ENCODE data around the gene CNPPD1.

The CNPPD1 gene

DNA sequence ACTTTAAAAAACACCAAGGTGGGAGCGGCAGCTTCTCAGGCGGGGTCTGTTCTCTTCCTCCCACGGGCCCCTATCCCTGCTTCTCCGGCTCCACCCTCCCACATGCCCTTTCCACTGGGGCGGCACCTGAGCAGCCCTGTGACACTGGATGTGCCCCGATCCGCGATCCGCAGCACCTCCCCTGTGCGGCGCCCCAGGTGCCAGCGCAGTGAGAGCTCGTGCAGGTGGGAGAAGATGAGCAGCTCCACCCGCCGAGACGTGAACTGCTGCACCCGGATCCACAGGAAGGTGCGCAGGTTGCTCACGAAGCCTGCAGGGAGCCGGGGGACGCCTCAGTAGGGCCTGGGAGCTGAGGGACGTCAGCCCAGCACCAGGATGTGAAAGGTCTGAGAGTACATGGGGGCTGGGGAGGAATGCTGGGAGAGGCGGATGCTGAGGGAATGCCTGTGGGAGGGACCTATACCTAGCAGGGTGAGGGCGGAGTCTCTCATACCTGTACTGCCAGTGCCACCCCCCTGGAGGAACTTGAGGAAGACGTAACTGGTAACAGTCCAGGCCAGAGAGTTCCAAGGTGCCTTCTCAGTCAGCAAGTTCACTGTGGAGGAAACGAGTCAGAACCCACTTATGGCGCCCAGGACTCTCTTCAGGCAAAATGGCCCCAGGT lies 39.3 kb upstream of the CNPPD1 start:
- no peaks in the 10 kb centered on the region for H3K9me3 ChIP-seq (replicated peaks in 1 of 2; ENCODE audit: control insufficient read depth in 2 of 2, insufficient read depth in 1 of 2, low read depth in 1 of 2, low read length in 2 of 2)
- H3K14ac ChIP-seq (ENCODE audit: low read length): no peak overlapping the region
- no peaks in the 10 kb centered on the region for H3K27me3 ChIP-seq (ENCODE audit: control insufficient read depth in 3 of 3, insufficient read depth in 3 of 3, low read depth in 1 of 3, low read length in 3 of 3)
- no CpG with 5 or more reads among the region's 27 CpGs for WGBS, 2 donors (ENCODE audit: extremely low coverage in 2 of 2, insufficient read length in 2 of 2, insufficient replicate concordance in 1 of 2)
- H3K4me1 ChIP-seq (ENCODE audit: control insufficient read depth in 2 of 2, insufficient read depth in 1 of 2, low read depth in 1 of 2, low read length in 2 of 2): peaks cover 7 to 12% of the 10 kb centered on the region in 2 donors
- H2AFZ ChIP-seq (ENCODE audit: low read length): no peak overlapping the region
- H3K79me1 ChIP-seq (ENCODE audit: low read depth, low read length): no peaks in the 10 kb centered on the region
- peak overlapping the region; percentile 81 for H3K18ac ChIP-seq (ENCODE audit: low read length)
- H3K36me3 ChIP-seq (replicated peaks in 1 of 2; ENCODE audit: control insufficient read depth in 2 of 2, insufficient read depth in 2 of 2, low read length in 2 of 2): peaks cover 41 to 68% of the 10 kb centered on the region in 2 donors
- H2BK12ac ChIP-seq (ENCODE audit: low read length): no peak overlapping the region
- no peak for DNase-seq (ENCODE audit: low spot score)
- no peak overlapping the region for H3K4me3 ChIP-seq (ENCODE audit: low read length in 2 of 2)
- H3K4ac ChIP-seq (ENCODE audit: low read length): no peak overlapping the region
- no peak overlapping the region for H4K91ac ChIP-seq (ENCODE audit: low read depth, low read length, poor library complexity)
- no peak overlapping the region for H2AK5ac ChIP-seq (ENCODE audit: low read depth, low read length)
- no peak overlapping the region for H2BK120ac ChIP-seq (ENCODE audit: low read depth, low read length)
- no peak overlapping the region for H2BK15ac ChIP-seq (ENCODE audit: low read length)
- peak overlapping the region; percentile 49 for H3K23ac ChIP-seq (ENCODE audit: low read depth, low read length, poor library complexity)
- H3K9ac ChIP-seq (ENCODE audit: low read depth, low read length, poor library complexity): peak overlapping the region; percentile 68
- H4K8ac ChIP-seq (ENCODE audit: low read depth, low read length): no peak overlapping the region
- no peak overlapping the region for H3K4me2 ChIP-seq (ENCODE audit: insufficient read depth, low read length, poor library complexity, severe bottlenecking)
- H3K27ac ChIP-seq (replicated peaks; ENCODE audit: low read length): no peak overlapping the region
- peak overlapping the region; percentile 72 for H2BK5ac ChIP-seq (ENCODE audit: low read length)

DNA sequence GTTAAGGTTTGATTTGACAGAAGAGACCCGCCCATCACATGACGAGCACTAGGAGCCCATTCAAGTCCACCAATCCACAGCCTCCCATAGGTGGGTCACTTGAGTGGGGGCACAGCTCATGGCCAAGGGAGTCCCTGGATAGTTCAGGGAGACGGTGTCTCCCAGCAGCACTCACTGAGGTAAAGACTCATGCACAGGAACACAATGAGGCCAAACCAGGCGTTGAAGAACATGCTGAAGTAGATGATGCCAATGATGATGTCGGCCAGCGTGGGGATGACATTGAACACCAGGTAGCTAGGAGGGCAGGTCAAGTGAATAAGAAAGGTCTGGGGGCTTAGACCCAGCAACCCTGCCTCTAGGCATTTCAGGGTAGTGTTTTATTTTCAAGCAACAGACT lies 38.1 kb upstream of the CNPPD1 start:
- Histone ChIP-seq H2AK5ac (ENCODE audit: low read depth, low read length) (no peak overlapping the region), H3K27me3 (ENCODE audit: control insufficient read depth in 3 of 3, insufficient read depth in 3 of 3, low read depth in 1 of 3, low read length in 3 of 3) (no peaks in the 10 kb centered on the region), H3K4ac (ENCODE audit: low read length) (no peak overlapping the region), H2BK12ac (ENCODE audit: low read length) (no peak overlapping the region), H3K14ac (ENCODE audit: low read length) (no peak overlapping the region), H2BK15ac (ENCODE audit: low read length) (no peak overlapping the region), H3K9ac (ENCODE audit: low read depth, low read length, poor library complexity) (no peak overlapping the region), H3K4me2 (ENCODE audit: insufficient read depth, low read length, poor library complexity, severe bottlenecking) (no peak overlapping the region), H4K8ac (ENCODE audit: low read depth, low read length) (no peak overlapping the region), H4K91ac (ENCODE audit: low read depth, low read length, poor library complexity) (no peak overlapping the region), H3K36me3 (replicated peaks in 1 of 2; ENCODE audit: control insufficient read depth in 2 of 2, insufficient read depth in 2 of 2, low read length in 2 of 2) (peaks cover 40 to 68% of the 10 kb centered on the region in 2 donors), H3K27ac (replicated peaks; ENCODE audit: low read length) (no peak overlapping the region), H3K4me3 (ENCODE audit: low read length in 2 of 2) (no peak overlapping the region), H3K9me3 (replicated peaks in 1 of 2; ENCODE audit: control insufficient read depth in 2 of 2, insufficient read depth in 1 of 2, low read depth in 1 of 2, low read length in 2 of 2) (no peaks in the 10 kb centered on the region), H2BK5ac (ENCODE audit: low read length) (no peak overlapping the region), H3K23ac (ENCODE audit: low read depth, low read length, poor library complexity) (no peak overlapping the region), H2AFZ (ENCODE audit: low read length) (no peak overlapping the region), H3K79me1 (ENCODE audit: low read depth, low read length) (no peaks in the 10 kb centered on the region), H2BK120ac (ENCODE audit: low read depth, low read length) (no peak overlapping the region), H3K4me1 (ENCODE audit: control insufficient read depth in 2 of 2, insufficient read depth in 1 of 2, low read depth in 1 of 2, low read length in 2 of 2) (peaks cover 7 to 11% of the 10 kb centered on the region in 2 donors), H3K18ac (ENCODE audit: low read length) (no peak overlapping the region)
- no CpG with 5 or more reads among the region's 6 CpGs for WGBS, 2 donors (ENCODE audit: extremely low coverage in 2 of 2, insufficient read length in 2 of 2, insufficient replicate concordance in 1 of 2)
- no peak for DNase-seq (ENCODE audit: low spot score)

DNA sequence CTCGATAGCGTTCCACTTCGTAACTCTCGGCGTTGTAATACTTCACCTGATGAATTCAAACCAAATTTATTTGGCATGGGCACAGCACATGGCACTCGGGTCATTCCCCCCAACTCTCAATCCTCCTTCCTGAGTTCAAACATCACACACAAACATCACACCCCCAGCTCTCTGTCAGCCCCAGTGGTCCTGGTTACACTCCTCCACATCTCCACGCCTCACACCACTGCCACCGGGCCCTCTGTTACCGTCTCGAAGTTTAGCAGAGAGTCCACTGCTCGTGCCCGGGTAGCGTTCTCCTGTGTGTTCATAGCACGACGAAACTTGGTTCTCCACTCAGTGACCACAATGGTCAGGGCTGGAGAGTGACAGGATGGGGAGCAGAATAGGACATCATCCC lies 37.4 kb upstream of the CNPPD1 start:
- no peak overlapping the region for H3K4me2 ChIP-seq (ENCODE audit: insufficient read depth, low read length, poor library complexity, severe bottlenecking)
- no peaks in the 10 kb centered on the region for H3K79me1 ChIP-seq (ENCODE audit: low read depth, low read length)
- H3K27ac ChIP-seq (replicated peaks; ENCODE audit: low read length): no peak overlapping the region
- no peak overlapping the region for H4K8ac ChIP-seq (ENCODE audit: low read depth, low read length)
- H3K9me3 ChIP-seq (replicated peaks in 1 of 2; ENCODE audit: control insufficient read depth in 2 of 2, insufficient read depth in 1 of 2, low read depth in 1 of 2, low read length in 2 of 2): no peaks in the 10 kb centered on the region
- H3K14ac ChIP-seq (ENCODE audit: low read length): no peak overlapping the region
- H2BK5ac ChIP-seq (ENCODE audit: low read length): no peak overlapping the region
- no peak overlapping the region for H2BK12ac ChIP-seq (ENCODE audit: low read length)
- H3K18ac ChIP-seq (ENCODE audit: low read length): no peak overlapping the region
- no peak overlapping the region for H2AFZ ChIP-seq (ENCODE audit: low read length)
- no CpG with 5 or more reads among the region's 15 CpGs for WGBS, 2 donors (ENCODE audit: extremely low coverage in 2 of 2, insufficient read length in 2 of 2, insufficient replicate concordance in 1 of 2)
- no peaks in the 10 kb centered on the region for H3K27me3 ChIP-seq (ENCODE audit: control insufficient read depth in 3 of 3, insufficient read depth in 3 of 3, low read depth in 1 of 3, low read length in 3 of 3)
- no peak overlapping the region for H3K9ac ChIP-seq (ENCODE audit: low read depth, low read length, poor library complexity)
- H3K4me1 ChIP-seq (ENCODE audit: control insufficient read depth in 2 of 2, insufficient read depth in 1 of 2, low read depth in 1 of 2, low read length in 2 of 2): peaks cover 4 to 6% of the 10 kb centered on the region in 2 donors
- no peak overlapping the region for H2AK5ac ChIP-seq (ENCODE audit: low read depth, low read length)
- H2BK120ac ChIP-seq (ENCODE audit: low read depth, low read length): no peak overlapping the region
- H2BK15ac ChIP-seq (ENCODE audit: low read length): no peak overlapping the region
- no peak overlapping the region for H3K4ac ChIP-seq (ENCODE audit: low read length)
- DNase-seq (ENCODE audit: low spot score): no peak
- H3K36me3 ChIP-seq (replicated peaks in 1 of 2; ENCODE audit: control insufficient read depth in 2 of 2, insufficient read depth in 2 of 2, low read length in 2 of 2): peaks cover 44 to 70% of the 10 kb centered on the region in 2 donors
- H3K23ac ChIP-seq (ENCODE audit: low read depth, low read length, poor library complexity): no peak overlapping the region
- no peak overlapping the region for H4K91ac ChIP-seq (ENCODE audit: low read depth, low read length, poor library complexity)
- no peak overlapping the region for H3K4me3 ChIP-seq (ENCODE audit: low read length in 2 of 2)

DNA sequence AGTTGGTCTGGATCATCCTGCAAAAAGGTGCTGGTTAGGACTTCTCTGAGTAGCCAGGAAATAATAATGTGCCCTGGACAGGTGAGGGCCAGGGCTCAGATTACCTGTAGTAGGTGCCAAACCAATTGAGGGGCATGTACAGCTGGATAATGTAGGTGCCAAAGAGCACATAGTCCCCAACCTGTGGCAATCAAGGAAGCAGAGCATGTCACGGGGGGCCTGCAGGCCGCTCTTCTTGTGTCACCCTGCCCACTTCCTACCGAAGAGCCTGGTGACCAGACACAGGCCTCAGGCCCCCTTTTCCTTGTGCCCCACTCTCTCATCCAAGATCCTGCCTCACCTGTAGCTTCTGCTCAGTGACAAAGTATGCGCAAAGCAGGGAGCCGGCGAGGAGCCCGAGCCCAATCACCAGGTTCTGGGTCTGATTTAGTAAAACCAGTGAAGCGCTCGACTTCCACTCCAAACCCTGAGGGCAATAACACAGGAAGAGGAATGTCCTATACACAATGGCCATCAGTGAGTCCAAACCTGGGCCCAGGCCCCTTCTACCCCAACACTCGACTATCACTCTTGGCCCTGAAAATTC lies 36.9 kb upstream of the CNPPD1 start:
- H3K36me3 ChIP-seq (replicated peaks in 1 of 2; ENCODE audit: control insufficient read depth in 2 of 2, insufficient read depth in 2 of 2, low read length in 2 of 2): peaks cover 50 to 75% of the 10 kb centered on the region in 2 donors
- no peaks in the 10 kb centered on the region for H3K79me1 ChIP-seq (ENCODE audit: low read depth, low read length)
- H2BK15ac ChIP-seq (ENCODE audit: low read length): no peak overlapping the region
- H3K4me1 ChIP-seq (ENCODE audit: control insufficient read depth in 2 of 2, insufficient read depth in 1 of 2, low read depth in 1 of 2, low read length in 2 of 2): peaks cover 2 to 4% of the 10 kb centered on the region in 2 donors
- no peak overlapping the region for H2BK120ac ChIP-seq (ENCODE audit: low read depth, low read length)
- no peak overlapping the region for H3K27ac ChIP-seq (replicated peaks; ENCODE audit: low read length)
- no peak overlapping the region for H2AFZ ChIP-seq (ENCODE audit: low read length)
- H4K91ac ChIP-seq (ENCODE audit: low read depth, low read length, poor library complexity): no peak overlapping the region
- no peak overlapping the region for H4K8ac ChIP-seq (ENCODE audit: low read depth, low read length)
- H3K9ac ChIP-seq (ENCODE audit: low read depth, low read length, poor library complexity): no peak overlapping the region
- H3K27me3 ChIP-seq (ENCODE audit: control insufficient read depth in 3 of 3, insufficient read depth in 3 of 3, low read depth in 1 of 3, low read length in 3 of 3): no peaks in the 10 kb centered on the region
- H3K18ac ChIP-seq (ENCODE audit: low read length): no peak overlapping the region
- no peak overlapping the region for H2AK5ac ChIP-seq (ENCODE audit: low read depth, low read length)
- H3K9me3 ChIP-seq (replicated peaks in 1 of 2; ENCODE audit: control insufficient read depth in 2 of 2, insufficient read depth in 1 of 2, low read depth in 1 of 2, low read length in 2 of 2): no peaks in the 10 kb centered on the region
- H2BK12ac ChIP-seq (ENCODE audit: low read length): no peak overlapping the region
- WGBS, 2 donors (ENCODE audit: extremely low coverage in 2 of 2, insufficient read length in 2 of 2, insufficient replicate concordance in 1 of 2): no CpG with 5 or more reads among the region's 10 CpGs
- no peak overlapping the region for H3K4ac ChIP-seq (ENCODE audit: low read length)
- no peak overlapping the region for H2BK5ac ChIP-seq (ENCODE audit: low read length)
- DNase-seq (ENCODE audit: low spot score): no peak
- no peak overlapping the region for H3K4me2 ChIP-seq (ENCODE audit: insufficient read depth, low read length, poor library complexity, severe bottlenecking)
- no peak overlapping the region for H3K14ac ChIP-seq (ENCODE audit: low read length)
- no peak overlapping the region for H3K23ac ChIP-seq (ENCODE audit: low read depth, low read length, poor library complexity)
- H3K4me3 ChIP-seq (ENCODE audit: low read length in 2 of 2): no peak overlapping the region

All from neuronal stem cell (in vitro differentiated cells).